G401 (cell line): ENCODE results near the gene OR4D1. TPM values are rescaled to one million over a fixed set of nuclear protein-coding genes. Genes with fewer than 3 reads are reported as not detected.
"Not testable (repeated sequence)": the region's sequence is repeated elsewhere in the genome, so short reads cannot be mapped to it uniquely, and the experiment has no call there.

Experiments
- DNase-seq: peaks from one replicate; pipeline ENCODE4 v3.0.0-alpha.2; 2015; ENCODE audit warnings: low spot score
- in situ Hi-C: cut with HindIII; loops from 2 replicates; pipeline ENCODE4 v1.10.0; 2016; ENCODE audit warnings: low sequenced_read_pairs, mixed read lengths
- total RNA-seq: library from RNA; depleted of rRNA; stranded (reverse); fragments of >200 nt; shearing (Covaris generic); gene quantifications from 2 replicates; pipeline ENCODE4 v1.2.3, GENCODE V29; 2014; rRNA removed

The OR4D1 gene
- total RNA-seq: not detected in 2 replicates

DNA sequence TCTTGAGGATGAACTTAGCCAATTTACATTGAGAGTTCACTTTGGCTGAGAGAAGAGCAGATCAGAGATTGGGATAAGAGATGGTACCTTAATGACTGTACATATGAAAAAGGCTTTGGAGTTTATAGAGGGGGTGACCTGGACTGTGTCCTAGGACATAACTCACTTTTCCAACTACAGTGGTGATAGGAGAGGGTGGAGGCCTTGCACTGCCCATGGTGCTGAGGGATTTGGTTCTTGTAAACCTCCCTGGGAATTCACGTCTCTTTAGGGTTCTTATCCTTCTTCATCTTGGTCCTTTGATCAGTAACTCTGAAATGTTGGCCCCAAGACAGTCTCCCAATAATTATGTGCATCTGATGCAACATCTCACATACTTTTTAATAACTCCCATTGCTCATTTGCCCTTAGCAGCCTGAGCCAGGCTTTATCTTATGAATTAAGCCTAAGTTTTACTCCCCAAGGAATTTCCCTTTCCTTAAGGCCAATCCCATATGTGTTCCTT lies at the start of gene OR4D1:
TSS of gene OR4D1 (plus strand) at position 455 of the 505 bp plus-strand sequence. CDS start 6,770 bp downstream, outside the sequence.
- DNase-seq: no peak
- in situ Hi-C loops: no loop called here

DNA sequence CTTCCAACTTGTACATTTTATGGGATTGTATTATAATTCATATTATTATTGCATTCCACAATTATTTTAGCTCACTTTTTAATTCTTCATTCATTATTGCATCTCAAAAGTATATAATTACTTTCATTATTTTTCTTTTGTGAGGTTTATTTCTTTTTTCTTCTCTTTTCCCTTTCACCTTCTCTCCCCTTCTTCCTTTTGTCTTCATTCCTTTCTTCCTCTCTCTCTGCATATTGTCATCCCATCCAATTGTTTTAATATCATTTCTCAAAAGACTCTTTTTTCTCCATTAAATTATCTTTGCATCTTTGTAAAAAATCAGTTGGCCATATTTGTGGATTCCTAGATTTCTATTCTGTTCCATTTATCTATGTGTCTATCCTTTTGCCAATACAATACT lies 47.7 kb upstream of the OR4D1 start:
- in situ Hi-C loops: no loop called here
- DNase-seq: no peak

DNA sequence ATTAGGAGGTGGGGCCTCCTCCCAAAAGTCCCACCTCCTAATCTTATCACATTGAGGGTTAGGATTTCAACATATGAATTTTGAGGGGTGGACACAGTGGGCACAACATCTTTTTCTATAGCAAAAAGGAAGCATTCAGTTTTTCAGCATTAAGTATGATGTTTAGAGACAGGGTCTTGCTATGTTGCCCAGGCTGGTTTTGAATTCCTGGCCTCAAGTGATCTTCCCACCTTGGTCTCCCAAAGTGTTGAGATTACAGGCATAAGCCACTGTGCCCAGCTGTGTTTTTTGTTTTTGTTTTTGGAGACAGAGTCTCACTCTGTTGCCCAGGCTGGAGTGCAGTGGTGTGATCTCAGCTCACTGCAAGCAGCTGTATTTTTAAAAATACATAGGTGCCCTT lies 46.3 kb upstream of the OR4D1 start:
- in situ Hi-C loops, DNase-seq: not testable (repeated sequence)

DNA sequence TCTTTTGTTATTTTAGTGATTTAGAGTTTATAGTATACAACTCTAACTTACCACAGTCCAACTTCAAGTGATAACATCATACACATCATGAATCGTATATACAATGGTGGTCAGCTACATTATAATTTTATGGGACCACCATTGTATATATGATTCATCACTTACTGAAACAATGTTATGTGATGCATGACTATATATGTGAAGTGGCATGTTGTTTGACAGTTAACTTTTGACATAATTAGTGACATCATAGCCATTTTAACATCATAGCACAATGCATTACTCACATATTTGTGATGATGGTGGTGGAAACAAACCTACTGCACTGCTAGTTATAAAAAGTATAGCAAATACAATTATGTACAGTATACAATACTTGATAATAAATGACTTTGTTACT lies 43.1 kb upstream of the OR4D1 start:
- DNase-seq: no peak
- in situ Hi-C loops: no loop called here

DNA sequence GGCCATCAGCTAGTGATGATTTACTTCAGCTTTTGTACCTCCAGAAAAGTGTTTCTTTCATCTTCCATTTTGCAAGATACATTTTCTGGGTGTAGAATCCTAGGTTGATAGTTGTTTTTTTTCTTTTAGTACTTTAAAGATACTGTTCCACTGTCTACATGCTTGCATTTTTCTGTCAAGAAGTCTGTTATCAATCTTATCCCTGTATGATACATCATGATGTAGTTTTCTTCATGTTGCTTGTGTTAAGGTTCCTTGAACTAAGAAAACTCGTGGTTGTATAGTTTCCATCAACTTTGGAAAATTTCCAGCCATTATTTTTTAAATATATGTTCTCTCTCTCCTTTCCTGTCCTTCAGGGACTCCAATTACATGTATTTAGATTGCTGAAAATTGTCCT lies 40.9 kb upstream of the OR4D1 start:
- no peak for DNase-seq
- in situ Hi-C loops: no loop called here

DNA sequence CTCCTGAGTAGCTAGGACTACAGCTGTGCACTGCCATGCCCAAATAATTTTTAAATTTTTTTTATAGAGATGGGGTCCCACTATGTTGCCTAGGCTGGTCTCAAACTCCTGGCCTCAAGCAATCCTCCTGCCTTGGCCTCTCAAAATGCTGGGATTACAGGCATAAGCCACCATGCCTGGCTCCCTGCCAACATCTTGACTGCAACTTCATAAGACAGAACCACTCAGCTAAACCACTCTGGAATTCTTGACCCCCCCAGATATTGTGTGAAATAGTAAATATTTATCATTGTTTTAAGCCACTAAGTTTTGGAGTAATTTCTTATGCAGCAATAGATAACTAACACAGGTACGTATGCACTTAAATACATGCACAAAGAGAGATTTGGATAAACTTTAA lies 39.0 kb upstream of the OR4D1 start:
- in situ Hi-C loops: no loop called here
- DNase-seq: no peak

DNA sequence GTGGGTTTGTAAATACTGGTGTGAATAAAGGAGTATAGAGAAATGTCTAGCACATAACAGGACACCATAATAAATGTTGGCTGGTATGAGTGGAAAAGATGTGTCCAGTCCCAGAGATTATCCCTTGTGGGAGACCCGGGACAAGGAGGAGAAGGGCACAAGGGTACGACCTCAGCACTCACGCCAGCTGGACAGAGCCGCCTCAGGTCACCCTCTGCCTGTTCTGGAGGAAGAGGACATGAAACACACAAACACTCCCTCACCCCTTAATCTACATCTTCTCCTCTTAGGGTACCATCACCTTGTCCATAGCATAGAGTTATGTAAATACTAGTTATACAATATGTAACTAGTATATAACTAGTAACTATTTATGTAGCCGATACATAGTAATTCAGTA lies 38.2 kb upstream of the OR4D1 start:
- in situ Hi-C loops: no loop called here
- no peak for DNase-seq

DNA sequence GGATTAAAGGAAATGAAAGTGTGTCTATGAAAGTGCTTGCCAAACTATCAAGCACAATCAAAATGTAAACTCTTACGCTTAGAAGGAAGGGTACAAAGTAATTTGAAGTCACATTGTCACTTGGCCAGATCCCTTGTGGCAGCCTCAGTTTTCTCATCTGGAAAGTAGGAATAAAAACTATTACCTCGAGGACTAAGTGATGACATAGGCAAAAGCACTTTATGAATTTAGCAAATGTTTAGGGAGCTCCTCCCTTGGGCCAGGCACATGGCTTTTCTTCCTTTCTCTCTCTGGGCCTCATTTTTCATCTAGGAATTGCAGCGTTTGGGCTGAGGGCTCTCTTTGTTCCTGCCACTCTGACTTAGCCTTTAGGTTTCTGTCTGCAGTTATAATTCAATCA lies 36.5 kb upstream of the OR4D1 start:
- no peak for DNase-seq
- in situ Hi-C loops: no loop called here

DNA sequence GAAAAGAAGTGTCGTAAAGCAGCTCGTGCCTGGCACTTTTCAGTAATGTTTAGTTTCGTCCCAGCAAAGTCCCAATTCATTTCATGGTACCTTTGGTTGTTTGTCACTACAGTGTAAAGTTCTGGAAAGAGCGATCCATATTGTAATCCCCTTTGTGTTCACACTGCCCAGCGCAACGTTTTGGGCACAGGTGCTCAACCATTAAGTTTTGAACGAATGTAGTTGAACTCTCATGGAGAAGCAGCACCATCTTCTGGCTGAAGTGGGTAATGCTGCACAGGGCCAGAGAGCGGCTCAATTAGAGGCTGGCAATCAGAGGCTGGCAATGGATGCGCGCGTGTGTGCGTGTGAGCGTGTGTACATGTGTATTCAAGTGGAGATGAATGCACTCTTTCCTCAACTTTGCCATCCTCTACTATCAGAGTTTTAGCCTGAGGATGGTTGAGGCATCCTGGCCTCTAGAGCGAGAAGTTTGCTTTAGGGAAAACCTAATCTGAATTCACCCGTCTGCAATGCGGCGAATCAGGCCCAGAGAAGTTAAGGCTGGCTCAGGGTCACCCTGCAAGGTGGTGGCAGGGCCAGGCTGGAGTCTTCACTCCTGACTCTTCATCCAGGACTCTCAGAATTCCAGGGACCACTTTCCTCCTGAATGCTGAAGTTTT lies 35.1 kb upstream of the OR4D1 start:
- in situ Hi-C loops: no loop called here

DNA sequence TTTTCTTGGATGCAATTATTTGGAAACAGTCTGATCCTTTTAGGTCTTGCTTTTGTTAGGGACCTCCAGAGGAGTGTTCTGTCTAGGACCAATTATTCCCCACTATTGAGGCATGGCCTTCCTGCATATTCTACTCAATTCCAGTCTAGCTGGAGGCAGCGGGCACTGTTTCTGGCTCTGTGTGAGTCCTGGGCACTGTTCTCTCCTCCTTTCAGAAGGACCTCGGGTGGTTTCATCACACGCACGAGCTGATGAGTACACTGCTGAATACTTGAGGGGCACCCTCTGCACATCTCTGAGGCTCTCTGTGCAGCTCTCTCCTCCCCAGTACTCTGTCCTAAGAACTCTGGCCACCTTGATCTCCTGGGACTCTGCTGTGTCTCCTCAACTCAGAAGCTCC lies 34.2 kb upstream of the OR4D1 start:
- in situ Hi-C loops: no loop called here

More for the DNA sequence above, 35.1 kb upstream of the OR4D1 start:
- peak; percentile 84 for DNase-seq

DNA sequence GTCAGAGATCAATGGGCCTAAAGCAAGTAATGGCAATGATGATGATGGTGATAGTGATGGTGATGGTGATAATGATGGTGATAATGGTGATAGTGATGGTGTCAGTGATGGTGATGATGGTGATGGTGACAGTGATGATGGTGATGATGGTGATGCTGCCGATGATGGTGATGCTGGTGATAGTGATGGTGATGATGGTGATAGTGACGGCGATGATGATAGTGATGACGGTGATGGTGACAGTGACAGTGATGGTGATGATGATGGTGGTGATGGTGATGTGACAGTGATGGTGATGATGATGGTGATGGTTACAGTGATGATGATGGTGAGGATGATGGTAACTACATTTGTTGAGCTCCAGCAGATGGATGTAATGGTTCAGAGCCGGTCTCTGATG lies 30.8 kb upstream of the OR4D1 start:
- DNase-seq: no peak
- in situ Hi-C loops: no loop called here

More for the DNA sequence above, 34.2 kb upstream of the OR4D1 start:
- DNase-seq: no peak

DNA sequence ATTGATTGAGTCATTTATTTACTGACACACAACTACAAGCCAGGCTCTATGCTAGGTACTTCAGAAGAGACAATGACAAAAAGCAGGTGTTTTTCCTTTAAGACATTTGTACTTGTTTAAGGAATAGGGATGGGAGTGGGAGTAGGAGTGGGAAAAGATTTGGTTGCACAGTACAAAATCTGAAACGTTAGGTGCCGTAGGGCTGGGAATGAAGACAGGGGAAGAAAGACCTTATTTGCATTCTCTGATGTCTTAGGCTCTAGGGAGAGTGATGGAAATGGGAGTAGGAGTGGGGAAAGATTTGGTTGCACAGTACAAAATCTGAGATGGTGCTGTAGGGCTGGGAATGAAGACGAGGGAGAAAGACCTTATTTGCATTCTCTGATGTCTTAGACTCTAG lies 28.7 kb upstream of the OR4D1 start:
- in situ Hi-C loops: no loop called here

DNA sequence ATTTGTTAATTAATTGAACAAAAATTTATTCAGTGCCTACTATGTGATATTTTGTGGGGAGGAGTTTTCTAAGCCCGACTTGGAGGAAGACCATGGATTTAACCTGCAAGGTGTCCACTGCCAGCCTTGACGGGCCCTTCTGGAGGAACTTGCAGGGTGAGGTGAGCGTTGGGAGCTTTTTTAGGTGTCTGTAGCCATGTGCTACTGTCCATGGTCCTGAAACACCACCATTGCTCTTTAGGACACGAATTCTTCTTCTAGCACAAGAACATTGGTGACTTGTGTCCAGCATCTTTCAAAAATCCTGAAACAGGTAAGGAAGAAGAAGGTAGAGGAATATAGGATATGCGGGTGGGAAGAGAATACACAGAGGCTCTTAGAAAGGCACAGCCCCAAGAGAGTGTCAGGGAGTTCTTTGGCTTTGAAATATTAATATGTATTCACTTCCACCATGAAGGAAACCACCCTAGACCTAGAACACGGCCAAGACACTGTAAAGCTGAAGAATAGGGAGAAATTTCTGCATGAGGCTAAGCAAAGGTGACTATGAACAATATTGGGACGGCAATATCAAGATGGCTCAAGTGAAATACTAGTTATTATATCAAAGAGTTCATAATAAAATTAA lies 27.9 kb upstream of the OR4D1 start:
- no peak for DNase-seq
- in situ Hi-C loops: no loop called here

More for the DNA sequence above, 28.7 kb upstream of the OR4D1 start:
- no peak for DNase-seq

DNA sequence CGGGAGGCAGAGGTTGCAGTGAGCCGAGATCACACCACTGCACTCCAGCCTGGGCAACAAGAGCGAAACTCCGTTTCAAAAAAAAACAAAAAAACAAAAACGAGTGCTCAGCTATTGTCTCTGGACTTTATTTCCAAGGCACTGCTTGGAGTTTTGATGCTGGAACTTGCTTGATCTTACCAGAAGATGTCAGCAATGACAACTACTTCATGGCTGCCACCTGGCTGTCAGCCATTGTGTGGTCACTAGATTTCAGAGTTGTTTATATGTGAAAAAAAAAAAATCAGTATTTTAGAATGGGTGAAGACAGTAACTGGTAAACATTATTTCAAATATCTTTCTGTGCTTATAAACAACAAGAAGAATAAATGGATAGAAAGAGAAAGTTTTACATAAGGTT lies 26.3 kb upstream of the OR4D1 start:
- in situ Hi-C loops: no loop called here
- DNase-seq: peak; percentile 36

DNA sequence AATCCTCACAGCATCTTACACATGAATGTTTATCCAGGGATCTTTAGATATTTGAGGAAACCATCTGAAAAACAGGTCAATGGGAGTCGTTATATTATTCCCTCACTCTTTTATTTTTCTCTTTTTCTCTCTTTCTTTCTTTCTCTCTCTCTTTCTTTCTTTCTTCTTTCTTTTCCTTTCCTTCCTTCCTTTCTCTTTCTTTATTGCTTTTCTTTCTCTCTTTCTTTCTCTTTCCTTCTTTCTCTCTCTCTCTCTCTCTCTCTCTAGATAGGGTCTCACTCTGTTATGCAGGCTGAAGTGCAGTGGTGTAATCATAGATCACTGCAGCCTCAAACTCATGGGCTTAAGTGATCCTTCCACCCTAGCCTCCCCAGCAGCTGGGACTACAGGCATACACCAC lies 20.3 kb upstream of the OR4D1 start:
- in situ Hi-C loops: no loop called here
- no peak for DNase-seq

DNA sequence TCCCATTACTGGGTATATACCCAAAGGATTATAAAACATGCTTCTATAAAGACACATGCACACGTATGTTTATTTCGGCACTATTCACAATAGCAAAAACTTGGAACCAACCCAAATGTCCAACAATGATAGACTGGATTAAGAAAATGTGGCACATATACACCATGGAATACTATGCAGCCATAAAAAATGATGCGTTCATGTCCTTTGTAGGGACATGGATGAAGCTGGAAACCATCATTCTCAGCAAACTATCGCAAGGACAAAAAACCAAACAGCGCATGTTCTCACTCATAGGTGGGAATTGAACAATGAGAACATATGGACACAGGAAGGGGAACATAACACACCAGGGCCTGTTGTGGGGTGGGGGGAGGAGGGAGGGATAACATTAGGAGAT lies 15.5 kb upstream of the OR4D1 start:
- in situ Hi-C loops: not testable (repeated sequence)

DNA sequence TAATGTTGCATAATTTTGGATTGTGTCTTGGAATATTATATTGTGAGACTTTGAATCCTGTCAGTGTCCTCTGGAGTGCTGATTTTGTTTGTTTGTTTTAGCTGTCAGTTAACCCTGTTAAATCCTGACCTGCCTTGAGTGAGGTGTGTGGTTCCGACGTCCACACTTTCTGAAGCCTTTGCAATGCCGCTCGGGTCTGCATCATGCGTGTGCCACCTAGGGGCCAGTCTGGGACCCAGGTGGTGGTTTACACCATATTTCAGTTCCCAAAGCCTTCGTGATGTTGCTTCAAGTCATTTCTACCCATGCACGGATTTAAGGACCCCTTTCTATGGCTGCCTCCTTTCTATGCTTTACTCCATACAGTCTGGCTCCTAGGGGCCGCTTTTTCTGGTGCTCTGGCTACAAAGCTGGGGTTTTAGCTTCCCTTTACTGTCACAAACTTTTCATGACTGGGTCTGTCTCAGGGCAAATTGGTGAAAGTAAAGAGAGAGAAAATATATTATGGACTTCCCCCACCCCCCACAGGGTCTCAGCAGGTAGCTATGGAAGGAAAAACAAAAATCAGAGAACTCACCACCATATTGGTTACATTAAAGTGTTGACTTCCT lies 11.4 kb upstream of the OR4D1 start:
- in situ Hi-C loops: no loop called here
- no peak for DNase-seq

More for the DNA sequence above, 15.5 kb upstream of the OR4D1 start:
- DNase-seq: not testable (repeated sequence)

DNA sequence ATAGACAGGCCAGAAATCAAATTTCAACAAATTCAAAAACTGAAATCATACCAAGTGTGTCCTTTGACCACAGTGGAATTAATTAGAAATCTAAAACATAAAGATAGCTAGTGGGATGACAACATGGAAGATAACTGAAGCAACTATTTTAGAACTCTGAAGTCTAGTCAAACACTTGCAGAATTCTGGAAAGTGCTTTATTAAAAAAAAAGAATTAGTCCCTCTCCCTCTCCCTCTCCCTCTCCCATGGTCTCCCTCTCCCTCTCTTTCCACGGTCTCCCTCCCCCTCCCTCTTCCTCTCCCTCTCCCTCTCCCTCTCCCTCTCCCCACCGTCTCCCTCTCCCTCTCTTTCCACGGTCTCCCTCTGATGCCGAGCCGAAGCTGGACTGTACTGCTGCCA lies 6.7 kb upstream of the OR4D1 start:
- in situ Hi-C loops: no loop called here
- DNase-seq: no peak

DNA sequence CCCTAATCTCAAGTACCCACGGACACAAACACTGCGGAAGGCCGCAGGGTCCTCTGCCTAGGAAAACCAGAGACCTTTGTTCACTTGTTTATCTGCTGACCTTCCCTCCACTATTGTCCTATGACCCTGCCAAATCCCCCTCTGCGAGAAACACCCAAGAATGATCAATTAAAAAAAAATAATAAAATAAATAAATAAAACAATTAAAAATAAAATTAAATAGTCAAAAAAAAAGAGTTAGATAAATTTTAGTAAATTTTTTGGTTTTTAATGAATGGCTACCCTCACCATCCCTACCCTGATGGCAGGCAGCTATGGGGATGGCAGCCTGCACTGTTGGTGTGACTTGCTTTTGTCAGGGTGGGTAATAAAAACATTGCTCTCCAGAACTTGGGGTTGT lies 4.8 kb upstream of the OR4D1 start:
- in situ Hi-C loops, DNase-seq: not testable (repeated sequence)

DNA sequence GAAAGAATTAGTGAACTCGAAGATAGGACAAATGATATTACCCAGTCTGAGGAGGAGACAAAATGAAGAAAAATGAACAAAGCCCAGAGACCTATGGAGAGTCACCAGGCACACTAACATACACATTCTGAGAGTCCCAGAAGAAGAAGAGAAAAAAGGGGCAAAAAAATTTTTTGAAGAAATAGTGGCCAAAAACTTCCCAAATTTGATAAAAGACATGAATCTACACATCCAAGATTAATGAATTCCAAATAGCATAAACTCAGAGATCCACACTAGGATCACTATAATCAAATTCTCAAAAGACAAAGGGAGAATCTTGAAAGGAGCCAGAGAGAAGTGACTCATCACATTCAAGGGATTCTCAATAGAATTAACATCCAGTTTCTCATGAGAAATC lies 3.4 kb upstream of the OR4D1 start:
- no peak for DNase-seq

More for the DNA sequence above, 3.4 kb upstream of the OR4D1 start:
- in situ Hi-C loops: no loop called here
